GM21390 (cell line): ENCODE results near the gene RAB27A.
A peak's percentile ranks its signal among the peaks of the same experiment; 100 is the strongest.
"Not testable (repeated sequence)": the region's sequence is repeated elsewhere in the genome, so short reads cannot be mapped to it uniquely, and the experiment has no call there.

Source experiments
- ATAC-seq: cut with Tn5 transposase; IDR thresholded peaks from one replicate; pipeline ENCODE4 v1.9.1; 2021; ENCODE audit not compliant: unreplicated experiment

The RAB27A gene

DNA sequence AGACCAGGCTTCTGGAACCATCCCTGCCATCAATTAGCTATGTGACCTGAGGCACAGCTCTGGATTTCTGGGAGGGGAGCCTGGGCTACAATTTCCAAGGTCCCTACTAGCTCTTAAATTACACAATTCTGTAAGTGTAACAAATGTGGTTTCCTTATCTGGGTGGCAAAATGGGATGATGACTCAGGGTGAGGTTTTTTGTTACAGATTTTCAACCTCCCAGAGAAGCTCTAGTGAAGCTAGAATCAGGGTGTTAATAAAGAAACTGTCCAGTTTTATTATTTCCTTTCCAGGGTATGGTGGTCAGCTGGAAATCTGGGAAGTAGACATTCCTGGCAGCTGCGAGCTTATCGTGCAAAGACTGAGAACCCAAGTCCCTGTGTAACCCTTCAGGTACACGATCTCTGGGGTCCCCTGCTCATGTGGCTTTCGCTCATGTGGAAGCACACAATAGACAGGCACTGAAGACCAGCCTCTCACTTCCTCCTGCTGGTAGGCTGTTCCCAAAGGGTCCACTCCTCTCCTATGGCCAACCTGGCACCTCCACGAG is 7.3 kb downstream of the RAB27A start:
- no peak for ATAC-seq

DNA sequence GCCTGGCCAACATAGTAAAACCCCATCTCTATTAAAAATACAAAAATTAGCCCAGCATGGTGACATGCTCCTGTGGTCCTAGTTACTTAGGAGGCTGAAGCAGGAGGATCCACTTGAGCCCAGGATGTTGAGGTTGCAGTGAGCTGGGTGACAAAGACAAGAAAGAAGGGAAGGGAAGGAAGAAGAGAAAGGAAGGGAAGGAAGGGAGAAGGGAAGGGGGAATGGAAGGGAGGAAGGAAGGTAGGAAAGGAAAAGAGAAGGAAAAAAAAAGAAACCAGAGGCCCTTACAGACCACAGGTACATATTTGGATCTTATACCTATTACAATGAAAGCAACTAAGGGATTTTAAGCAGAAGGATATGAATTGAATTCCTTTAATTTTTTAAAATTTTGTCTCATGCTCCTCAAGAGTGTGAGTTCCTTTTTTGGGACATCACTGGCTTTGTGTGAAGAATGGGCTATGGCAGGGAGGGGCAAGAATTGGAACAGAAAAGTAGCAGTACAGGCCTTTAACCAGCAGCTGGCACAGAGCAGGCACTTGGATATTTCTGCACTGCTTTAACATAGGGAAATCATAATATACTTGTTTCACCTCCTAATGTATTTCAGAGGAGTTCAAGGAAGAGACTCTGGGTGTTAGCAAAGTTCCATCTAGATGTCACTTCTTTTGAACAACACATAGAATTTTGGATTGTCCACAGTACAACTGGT is 7.9 kb downstream of the RAB27A start:
- no peak for ATAC-seq

DNA sequence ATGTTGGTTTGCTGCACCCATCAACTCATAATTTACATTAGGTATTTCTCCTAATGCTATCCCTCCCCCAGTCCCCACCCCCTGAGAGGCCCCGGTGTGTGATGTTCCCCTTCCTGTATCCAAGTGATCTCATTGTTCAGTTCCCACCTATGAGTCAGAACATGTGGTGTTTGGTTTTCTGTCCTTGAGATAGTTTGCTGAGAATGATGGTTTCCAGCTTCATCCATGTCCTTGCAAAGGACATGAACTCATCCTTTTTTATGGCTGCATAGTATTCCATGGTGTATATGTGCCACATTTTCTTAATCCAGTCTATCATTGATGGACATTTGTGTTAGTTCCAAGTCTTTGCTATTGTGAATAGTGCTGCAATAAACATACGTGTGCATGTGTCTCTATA is 9.0 kb downstream of the RAB27A start:
- not testable (repeated sequence) for ATAC-seq

DNA sequence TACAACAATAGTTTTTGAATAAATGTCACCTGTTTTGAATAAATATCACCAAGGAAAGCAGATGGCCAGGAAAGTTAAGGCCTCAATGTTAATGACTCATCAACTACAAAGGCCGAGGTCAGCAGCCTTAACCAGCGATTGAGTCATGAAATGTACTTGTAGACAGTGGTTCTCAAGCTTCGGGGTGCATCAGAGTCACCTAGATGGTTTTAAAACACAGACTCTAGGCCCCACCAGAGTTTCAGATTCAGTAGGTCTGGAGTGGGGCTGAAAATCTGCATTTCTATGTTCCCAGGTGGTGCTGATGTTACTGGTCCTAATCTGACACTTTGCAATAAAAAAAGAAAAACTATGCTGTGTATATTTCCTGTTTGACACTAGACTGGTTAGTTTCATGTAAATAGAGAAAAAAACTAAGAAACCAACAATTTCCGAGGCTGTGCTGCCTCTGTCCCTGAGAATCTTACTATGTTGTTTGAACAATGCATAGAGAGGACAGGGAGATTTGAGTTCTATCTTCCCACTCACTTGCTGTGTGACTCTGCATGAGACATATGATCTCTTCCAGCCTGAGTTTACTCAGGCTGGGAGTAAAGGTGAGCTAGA is 9.8 kb downstream of the RAB27A start:
- ATAC-seq, result peak; percentile 81

DNA sequence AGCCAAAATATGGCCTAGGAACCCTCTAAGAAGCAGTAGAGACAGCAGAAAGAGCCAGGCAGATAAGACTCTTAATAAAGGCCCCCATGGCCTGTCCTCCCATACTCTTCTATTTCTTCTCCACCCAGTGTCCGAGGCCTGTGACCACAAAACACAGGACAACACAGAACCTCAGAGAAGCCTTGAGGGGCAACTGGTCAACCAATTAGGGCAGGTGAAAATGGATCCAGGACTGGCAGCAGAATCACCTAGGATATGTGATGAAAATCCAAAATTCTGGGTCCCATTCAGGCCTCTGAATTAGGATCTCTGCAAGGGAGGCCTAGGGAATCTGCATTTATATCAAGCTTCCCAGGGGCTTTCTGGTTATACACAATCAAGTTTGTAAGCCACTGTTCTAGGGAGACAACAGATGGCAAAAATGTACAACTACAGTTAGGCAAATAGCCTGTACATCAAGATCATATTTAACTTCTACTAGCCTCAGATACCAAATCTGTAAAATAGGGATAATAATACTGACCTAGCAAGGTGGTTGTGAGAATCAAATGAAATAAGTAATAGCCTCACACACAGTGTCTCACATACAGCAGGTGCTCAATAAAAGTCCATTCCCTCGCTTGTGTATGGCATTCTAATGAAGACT is 10.4 kb downstream of the RAB27A start:
- no peak for ATAC-seq

DNA sequence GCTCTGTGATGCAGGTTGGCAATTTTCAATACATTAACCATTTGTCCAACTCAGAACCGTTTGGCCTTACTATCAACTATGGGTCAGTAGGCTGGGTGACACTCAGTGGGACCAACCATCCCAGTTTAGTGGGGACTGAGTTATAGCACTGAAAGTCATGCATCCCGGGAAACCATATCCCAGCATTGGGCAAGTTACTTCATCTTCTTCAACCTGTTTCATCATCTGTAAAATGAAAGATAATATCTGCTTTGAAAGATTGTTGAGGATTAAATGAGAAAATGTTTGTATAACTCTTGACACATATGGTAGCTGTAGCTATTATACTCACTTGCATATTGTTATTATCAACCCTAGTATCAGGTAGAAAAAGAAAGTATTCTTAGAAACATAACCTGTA is 11.9 kb downstream of the RAB27A start:
- ATAC-seq, result no peak

DNA sequence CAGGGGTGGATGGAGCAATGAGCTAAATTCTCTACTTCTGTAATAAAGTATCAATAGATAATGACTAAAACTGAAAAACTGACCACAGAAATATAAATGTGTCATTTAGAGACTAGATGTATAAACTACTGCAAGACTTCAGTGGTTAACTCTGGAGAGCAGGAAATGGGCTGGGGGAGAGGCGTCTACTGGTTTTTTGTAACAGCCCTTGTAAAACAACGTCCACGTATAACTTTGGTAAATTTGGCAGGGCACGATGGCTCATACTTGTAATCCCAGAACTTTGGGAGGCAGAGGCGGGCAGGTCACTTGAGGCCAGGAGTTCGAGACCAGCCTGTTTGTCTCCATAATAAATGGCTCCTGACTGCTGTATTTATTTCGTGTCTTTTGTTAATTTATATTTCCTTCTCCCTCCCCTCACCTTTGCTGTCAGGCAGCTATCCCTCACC is 12.5 kb downstream of the RAB27A start:
- peak; percentile 52 for ATAC-seq

DNA sequence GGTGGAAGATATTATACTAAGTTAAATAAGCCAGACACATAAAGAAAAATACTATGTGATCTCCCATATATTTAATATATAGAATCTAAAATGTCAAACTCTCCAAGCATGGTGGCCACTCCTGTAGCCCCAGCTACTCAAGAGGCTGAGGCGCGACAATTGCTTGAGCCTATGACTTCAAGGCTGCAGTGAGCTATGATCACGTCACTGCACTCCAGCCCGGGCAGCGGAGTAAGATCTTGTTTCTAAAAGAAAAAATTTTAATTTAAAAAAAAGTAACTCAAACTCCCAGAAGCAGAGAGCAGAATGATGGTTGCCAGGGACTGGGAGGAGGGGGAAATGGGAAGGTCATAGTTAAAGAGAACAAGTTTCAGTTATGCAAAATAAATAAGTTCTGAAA is 13.3 kb downstream of the RAB27A start:
- ATAC-seq, result no peak

DNA sequence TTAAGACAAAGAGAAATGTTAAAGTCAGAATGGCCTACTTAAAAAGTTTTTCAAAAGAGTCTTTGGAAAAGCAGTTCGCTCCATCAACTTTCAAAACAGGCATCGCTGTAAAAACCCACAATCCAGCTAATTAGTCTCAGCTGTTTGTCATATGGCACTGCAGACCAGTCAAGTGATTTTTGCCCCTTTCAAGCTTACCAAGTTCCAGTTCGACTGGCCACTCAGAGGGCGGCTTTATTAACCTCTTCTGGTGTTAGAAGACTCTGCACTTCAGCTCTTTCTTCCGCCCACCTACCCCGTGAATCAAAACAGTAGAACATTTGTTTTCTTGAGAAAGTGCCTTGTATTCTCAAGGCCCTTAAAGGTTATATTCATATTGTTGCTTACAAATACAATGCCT is 19.3 kb downstream of the RAB27A start:
- ATAC-seq, result no peak

DNA sequence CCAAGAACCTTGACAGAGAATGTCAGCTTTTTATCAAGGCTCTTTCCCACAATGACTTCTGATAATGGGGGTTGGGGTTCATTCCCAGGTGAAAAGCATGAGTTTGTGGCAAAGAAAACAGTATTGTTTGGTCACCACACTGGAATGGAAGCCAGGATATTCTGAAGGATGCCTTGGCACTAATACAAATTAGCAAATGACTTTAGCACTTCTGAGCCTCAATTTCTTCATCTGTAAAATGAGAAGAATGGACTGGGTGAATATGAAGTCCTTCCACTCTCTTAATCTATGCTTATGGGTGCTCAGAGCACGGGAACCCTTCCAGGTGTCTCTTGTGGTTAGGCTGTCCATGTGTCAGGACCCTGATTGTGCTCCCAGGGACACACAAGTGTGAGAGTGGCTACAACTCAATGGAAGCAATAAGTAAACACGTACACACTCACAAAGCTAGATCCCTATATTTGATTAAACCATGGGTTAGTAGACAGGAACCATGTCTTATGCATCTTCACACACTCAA is 21.4 kb downstream of the RAB27A start:
- no peak for ATAC-seq

DNA sequence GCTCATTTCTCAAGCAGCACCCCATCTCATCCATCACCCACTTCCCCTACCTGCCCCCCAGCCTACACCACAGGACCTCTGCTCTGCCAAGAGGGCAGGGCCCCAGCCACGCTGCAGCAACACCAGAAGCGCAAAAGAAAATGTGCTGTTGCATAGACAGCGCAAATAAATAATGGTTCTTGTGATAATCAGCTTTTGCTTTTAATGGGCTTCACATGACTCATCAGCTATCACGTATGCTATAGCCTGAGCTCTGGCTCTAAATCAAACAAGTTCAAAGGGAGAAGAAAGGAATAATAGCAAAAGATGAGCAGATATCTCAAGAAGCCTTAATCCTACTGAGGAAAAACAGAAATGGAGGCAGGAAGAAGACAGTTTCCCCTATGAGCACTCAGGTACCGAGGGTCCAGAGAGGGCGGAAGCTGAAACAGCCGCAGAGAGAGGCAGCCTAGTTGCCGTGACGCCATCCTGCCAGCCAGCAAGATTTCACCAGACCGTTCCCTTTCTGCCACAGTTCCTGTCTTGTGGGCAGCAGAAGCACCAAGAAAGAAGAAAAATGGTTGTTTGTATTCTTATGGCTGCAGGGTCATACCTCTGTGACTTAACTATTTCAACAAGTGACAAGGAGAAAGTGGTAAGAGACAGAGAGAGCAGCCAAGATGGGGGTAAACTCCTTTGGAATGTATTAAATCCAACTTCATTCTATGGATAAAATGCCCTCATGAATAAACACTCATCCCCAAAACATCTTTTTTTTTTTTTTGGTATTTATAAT is 22.0 kb downstream of the RAB27A start:
- ATAC-seq, result peak; percentile 96

DNA sequence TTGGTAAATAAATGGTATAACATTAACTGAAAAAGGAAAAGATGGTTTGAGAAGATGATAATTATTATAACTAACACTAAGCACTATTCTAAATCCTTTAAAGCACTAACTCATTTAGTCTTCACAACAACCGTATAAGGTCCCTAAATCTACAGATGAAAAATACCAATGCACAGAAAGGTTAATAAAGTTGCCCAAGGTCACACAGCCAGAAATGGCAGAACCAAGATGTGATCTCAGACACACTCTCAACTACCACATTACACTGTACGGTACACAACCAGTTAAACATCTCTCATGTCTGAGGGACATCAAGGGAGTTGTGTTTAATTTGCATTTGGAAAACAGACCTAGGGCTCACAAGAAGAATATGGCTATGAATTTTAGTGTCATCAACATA is 23.1 kb downstream of the RAB27A start:
- no peak for ATAC-seq

DNA sequence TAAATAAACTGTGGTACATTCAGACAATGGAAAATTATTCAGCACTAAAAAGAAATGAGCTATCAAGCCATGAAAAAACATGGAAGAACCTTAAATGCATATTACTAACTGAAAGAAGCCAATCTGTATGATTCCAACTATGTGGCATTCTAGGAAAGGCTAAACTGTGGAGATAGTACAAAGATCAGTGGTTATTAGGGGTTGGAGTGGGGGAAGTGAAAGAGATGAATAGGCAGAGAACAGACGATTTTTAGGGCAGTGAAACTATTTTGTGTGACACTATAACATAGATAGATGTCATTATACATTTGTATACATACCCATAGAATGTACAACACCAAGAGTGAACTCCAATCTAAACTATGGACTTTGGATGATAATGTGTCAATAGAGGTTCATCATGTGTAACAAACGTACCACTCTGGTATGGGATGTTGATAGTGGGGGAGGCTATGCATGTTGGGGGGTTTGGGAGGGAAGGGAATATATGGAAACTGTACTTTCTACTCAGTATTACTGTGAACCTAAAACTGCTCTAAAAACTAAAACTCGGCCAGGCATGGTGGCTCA is 29.0 kb downstream of the RAB27A start:
- no peak for ATAC-seq

DNA sequence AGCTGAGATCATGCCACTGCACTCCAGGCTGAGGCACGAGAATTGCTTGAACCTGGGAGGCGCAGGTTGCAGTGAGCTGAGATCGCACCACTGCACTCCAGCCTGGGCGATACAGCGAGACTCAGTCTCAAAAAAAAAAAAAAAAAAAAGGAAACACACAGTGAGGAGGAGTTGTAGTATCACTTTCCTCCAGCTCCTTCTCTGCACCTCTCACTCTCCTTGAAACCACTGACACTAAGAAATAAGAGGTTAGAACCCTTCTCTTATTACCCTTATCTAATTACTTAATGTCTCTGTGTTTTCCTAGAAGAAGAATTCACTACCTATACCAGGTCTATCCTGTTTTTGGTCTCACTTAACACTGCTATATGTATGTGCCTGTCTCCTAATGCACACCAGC is 31.7 kb downstream of the RAB27A start:
- ATAC-seq, result peak; percentile 34

DNA sequence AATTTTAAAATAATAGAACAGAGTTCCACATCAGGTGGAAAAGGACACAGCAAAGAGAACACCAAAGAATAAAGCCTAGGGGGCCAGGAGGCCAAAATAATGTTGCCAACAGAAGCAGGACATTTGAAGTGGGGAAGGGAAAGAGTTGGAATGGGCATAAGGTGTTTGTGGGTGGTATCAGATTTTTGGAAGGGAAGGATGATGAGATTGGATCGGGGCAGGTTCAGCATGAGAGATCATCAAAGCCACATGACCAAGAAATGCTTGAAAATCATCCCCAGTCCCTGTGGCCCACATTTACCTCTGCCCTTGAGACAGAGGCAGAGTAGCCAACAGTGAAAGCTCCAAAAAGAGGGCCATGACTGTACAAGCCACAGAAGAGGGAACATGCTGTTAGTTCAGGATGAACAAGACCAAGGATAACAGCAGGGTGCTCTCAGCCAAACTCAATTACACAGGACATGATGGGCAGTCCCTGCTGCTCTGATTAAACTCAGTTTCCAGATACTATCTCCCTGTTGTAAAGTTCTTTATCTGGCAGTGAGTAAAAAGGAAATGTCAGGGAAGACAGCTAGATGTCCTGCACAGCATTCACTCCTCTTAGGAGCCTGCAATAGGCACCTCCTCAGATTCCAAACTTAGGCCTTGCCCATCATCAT is 32.5 kb downstream of the RAB27A start:
- ATAC-seq, result no peak

DNA sequence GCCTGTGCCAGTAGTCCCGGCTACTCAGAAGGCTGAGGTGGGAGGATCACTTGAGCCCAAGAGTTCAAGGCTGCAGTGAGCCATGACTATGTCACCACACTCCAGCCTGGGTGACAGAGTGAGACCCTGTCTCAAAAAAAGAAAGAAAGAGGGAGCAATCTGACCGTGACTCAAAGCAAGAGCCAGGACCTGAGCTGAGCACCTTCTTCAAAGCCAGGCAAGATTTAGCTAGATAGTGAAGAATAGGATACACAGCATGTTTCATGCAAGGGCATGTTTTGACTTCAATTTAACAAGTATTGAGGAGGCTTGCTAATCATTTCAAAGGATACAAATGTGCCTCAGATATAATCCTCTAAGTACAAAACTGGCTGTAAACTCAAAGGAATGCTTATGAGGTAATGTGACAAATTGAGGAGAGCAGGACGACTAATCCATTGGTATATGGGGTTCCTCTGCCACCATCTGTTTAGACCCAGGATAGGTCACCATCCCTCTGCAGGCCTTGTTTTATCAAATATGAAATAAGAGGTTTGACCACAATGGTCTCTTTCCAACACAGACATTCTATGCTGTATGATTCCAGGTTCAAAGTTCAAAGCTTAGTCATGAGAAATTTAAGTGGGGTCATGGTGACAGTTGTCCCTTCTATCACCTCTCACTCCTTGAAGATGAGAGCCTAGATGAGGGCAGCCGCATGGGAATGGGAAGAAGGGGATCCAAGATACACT is 33.2 kb downstream of the RAB27A start:
- ATAC-seq, result no peak

DNA sequence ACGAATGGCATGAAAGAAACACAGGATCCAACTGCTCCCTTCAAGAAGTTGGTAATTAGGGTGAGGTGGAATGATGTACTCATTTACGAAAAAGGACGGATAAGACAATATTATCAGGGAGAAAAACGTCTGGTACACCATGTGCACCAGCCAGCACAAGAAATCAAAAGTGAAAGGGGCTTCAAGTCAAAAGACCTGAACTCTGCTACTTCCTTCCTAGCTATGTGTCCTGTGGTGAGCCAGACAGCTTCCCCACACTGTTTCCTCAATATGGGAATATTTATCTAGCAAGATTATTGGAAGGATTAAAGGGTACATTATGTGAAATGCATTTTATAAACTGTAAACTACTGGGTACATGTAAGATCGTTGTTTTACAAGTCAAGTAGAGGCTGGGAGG is 33.9 kb downstream of the RAB27A start:
- peak; percentile 57 for ATAC-seq

DNA sequence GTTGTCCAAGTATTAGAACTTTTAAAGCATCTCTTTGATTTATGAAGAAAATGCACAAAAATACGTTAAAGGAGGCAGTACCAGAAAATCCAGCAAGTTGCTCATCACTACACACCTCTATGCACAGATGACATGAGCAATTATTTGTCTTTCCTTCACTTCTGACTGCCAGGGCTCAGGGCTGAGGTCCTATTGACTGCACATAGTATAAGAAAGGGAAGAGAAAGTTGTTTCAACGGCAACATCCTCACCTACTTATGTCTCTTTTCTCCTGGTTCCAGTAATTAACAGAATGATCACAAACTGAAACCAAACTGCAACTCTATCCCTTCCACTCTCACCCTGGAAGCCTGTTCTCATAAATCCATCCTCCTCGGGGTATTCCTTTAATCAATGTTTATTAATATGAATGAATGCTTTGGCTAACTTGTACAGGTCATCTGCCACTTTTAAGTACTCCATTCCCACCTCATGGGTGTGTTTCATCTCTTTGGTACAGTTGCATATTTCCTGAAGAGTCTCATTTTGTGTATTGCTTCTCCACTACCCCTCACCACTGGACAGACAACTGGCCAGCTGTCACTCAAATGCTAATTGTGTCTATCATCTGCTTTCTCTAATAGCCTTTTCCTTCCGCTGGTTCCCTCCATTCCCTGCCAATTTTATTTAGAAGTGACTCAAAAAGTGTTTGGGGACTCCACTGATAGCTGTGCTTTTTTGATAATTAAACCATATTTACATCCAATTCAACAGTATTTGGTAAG is 34.5 kb downstream of the RAB27A start:
- ATAC-seq, result peak; percentile 58

DNA sequence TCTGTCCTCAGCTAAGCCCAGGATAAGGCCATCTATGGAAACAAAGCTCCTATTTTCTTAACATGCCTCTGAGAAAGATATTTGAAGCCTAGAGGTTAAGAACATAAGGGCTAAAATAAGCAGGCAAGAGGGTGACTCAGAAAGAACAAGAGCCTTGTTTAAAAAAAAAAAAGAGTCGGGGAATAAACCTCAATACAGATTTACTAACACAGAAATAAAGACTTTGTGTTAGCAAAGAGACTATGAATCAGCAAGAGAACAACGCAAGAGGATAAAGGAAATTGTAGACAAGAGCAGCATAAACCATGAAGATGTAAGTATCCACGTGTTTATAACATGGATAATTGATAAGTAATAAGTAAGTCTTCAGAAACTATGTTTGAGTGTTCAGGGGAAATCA is 36.0 kb downstream of the RAB27A start:
- ATAC-seq, result no peak
